K562 (cell line): ENCODE data around the gene MYO16. TPM values are rescaled to one million over a fixed set of nuclear protein-coding genes. Genes with fewer than 3 reads are reported as not detected.

ENCODE experiments used
- ATAC-seq: fragments of 200-7000 bp; cut with Tn5 transposase; 3 replicates; pipeline ENCODE4 v1.9.1; 2020; ENCODE audit warnings: moderate library complexity
- BruUV-seq: library from RNA; stranded (reverse); fragments of 400-500 nt; replicated peaks from 2 replicates; lab custom pipeline; 2021; lab: Mats Ljungman, UMichigan
- CTCF ChIA-PET: fragments of 300-600 bp; formaldehyde crosslinking; extraction: SDS; loops from one replicate; lab custom pipeline; 2021; ENCODE audit warnings: low intra/inter-chr PET ratio; lab: Yijun Ruan, JAX
- POLR2A ChIA-PET: fragments of 300-600, 350-650 bp; sonication (Branson Sonifier 250); formaldehyde crosslinking; extraction: SDS; loops from one replicate; lab custom pipeline; 2021; ENCODE audit warnings: antibody characterized with exemption, inconsistent platforms; lab: Yijun Ruan, JAX
- DNase-seq, 4 experiments: peaks; one replicate each; pipeline versions ENCODE4 v3.0.0 to v3.0.0-alpha.2; 2011 to 2018; ENCODE audit warnings: low spot score in 3 of 4, mixed read lengths in 3 of 4; ENCODE audit errors: extremely low read depth in 1 of 4
- FAIRE-seq: peaks from 2 replicates; lab custom pipeline; 2011; peaks lifted over from hg19 to GRCh38; lab: Jason Lieb, UNC
- H2AFZ ChIP-seq: 2 replicates; pipeline ENCODE4 v1.6.0; 2011; ENCODE audit warnings: low read depth, low read length, control low read depth, inconsistent platforms
- H3K27ac ChIP-seq: fragments of 200-600 bp; 3 replicates; pipeline ENCODE4 v1.8.0; 2011; ENCODE audit warnings: low read depth, mild to moderate bottlenecking, control low read depth, inconsistent platforms, low read length, moderate library complexity, mixed read lengths; ENCODE audit errors: extremely low read depth
- H3K27me3 ChIP-seq, 2 experiments: fragments of 300-600 bp in 1 of 2; 2 replicates in 1 of 2; 3 replicates in 1 of 2; pipeline versions ENCODE4 v1.6.0 to v1.8.0; 2011; ENCODE audit warnings: inconsistent platforms in 2 of 2, low read length in 2 of 2, mild to moderate bottlenecking in 1 of 2, mixed read lengths in 1 of 2, moderate library complexity in 1 of 2; ENCODE audit not compliant: control insufficient read depth in 2 of 2, insufficient read depth in 2 of 2
- H3K36me3 ChIP-seq: fragments of 300-600 bp; 3 replicates; pipeline ENCODE4 v1.8.0; 2011; ENCODE audit warnings: mild to moderate bottlenecking, low read length, inconsistent platforms; ENCODE audit not compliant: control insufficient read depth, insufficient read depth
- H3K4me1 ChIP-seq, 2 experiments: fragments of 200-600 bp in 1 of 2; replicated peaks in 1 of 2; 2 replicates in 1 of 2; 3 replicates in 1 of 2; pipeline versions ENCODE4 v1.5.1 to v1.8.0; 2011; ENCODE audit warnings: inconsistent platforms in 2 of 2, low read length in 2 of 2, mild to moderate bottlenecking in 1 of 2, mixed read lengths in 1 of 2, moderate library complexity in 1 of 2; ENCODE audit not compliant: control insufficient read depth in 2 of 2, insufficient read depth in 2 of 2
- H3K4me2 ChIP-seq: 2 replicates; pipeline ENCODE4 v1.6.1; 2011; ENCODE audit warnings: low read length, control low read depth, inconsistent platforms, mixed read lengths; ENCODE audit not compliant: insufficient read depth
- H3K4me3 ChIP-seq: fragments of 200-600 bp; sonication (generic), shearing (Covaris generic); 2 replicates; pipeline ENCODE4 v1.5.1; 2016; ENCODE audit warnings: control low read depth, inconsistent platforms
- H3K79me2 ChIP-seq: fragments of 200-600 bp; 3 replicates; pipeline ENCODE4 v1.8.0; 2011; ENCODE audit warnings: low read length, inconsistent platforms; ENCODE audit not compliant: control insufficient read depth, insufficient read depth
- H3K9ac ChIP-seq, 2 experiments: 2 replicates each; pipeline versions ENCODE4 v1.6.0 to v1.6.1; 2011; ENCODE audit warnings: low read depth in 2 of 2, low read length in 2 of 2, control low read depth in 1 of 2, inconsistent platforms in 1 of 2, mild to moderate bottlenecking in 1 of 2, mixed read lengths in 1 of 2; ENCODE audit not compliant: insufficient read depth in 1 of 2
- H3K9me1 ChIP-seq: one replicate; pipeline ENCODE4 v1.6.0; 2011; ENCODE audit warnings: inconsistent platforms, mild to moderate bottlenecking, low read length, moderate library complexity; ENCODE audit not compliant: control insufficient read depth, insufficient read depth
- H3K9me3 ChIP-seq: replicated peaks from 2 replicates; pipeline ENCODE4 v1.5.1; 2011; ENCODE audit warnings: low read depth, low read length, inconsistent platforms; ENCODE audit not compliant: control insufficient read depth, insufficient read depth
- H4K20me1 ChIP-seq: replicated peaks from 2 replicates; pipeline ENCODE4 v1.6.1; 2011; ENCODE audit warnings: low read length, inconsistent platforms, mixed read lengths; ENCODE audit not compliant: control insufficient read depth, insufficient read depth
- MAFF ChIP-seq: IDR thresholded peaks from 2 replicates; pipeline ENCODE4 v1.6.1; 2012; ENCODE audit warnings: low read length, improper control_type of control experiment
- MEIS2 ChIP-seq: fragments of 450-650 bp; IDR thresholded peaks from 2 replicates; pipeline ENCODE4 v1.6.1; 2014; ENCODE audit warnings: mild to moderate bottlenecking; ENCODE audit not compliant: partially characterized antibody
- NFATC3 ChIP-seq: fragments of 450-650 bp; IDR thresholded peaks from 2 replicates; pipeline ENCODE4 v1.6.1; 2017; ENCODE audit warnings: mild to moderate bottlenecking
- TARDBP ChIP-seq: fragments of 450-650 bp; IDR thresholded peaks from 2 replicates; pipeline ENCODE4 v1.6.1; 2016
- ZNF316 ChIP-seq: fragments of 450-650 bp; IDR thresholded peaks from 2 replicates; pipeline ENCODE4 v1.6.1; 2016
- WGBS: fragments of 100-300 bp; shearing (Covaris generic); methylation state at CpG from one replicate; pipeline ENCODE4 v1.1.6; 2016; ENCODE audit warnings: low coverage, mixed read lengths; ENCODE audit not compliant: insufficient coverage; ENCODE audit errors: missing lambda C conversion rate; 5-methylcytosine and 5-hydroxymethylcytosine counted together
- in situ Hi-C: fragments of 300-500 bp; cut with MboI; formaldehyde crosslinking; loops from 4 replicates; pipeline ENCODE4 v1.15.0; 2018; ENCODE audit warnings: inconsistent platforms, mixed read lengths
- intact Hi-C: fragments of 100-400 bp; cut with micrococcal nuclease; formaldehyde crosslinking; loops from 2 replicates; pipeline ENCODE4 v1.14.2; 2022
- polyA plus RNA-seq, 8 experiments: library from polyadenylated mRNA; depleted of rRNA in 4 of 8; stranded (reverse) in 5 of 8; unstranded in 3 of 8; fragments of >200 nt; fragmentation: Nextera tagmentation in 2 of 8; fragmentation: Illumina TruSeq in 1 of 8; extraction: Ambion mirVana in 2 of 8; extraction: Trizol in 1 of 8; gene quantifications; 2 replicates each; pipeline versions ENCODE4 v1.2.1 to v1.2.3, GENCODE V29; 2011 to 2014; ENCODE audit warnings: inconsistent platforms in 1 of 8, missing spikeins in 1 of 8
- total RNA-seq, 7 experiments: library from RNA; depleted of rRNA in 6 of 7; stranded (reverse); fragments of >200 nt in 6 of 7; fragmentation: Illumina TruSeq in 2 of 7; extraction: Trizol in 2 of 7; gene quantifications; 2 replicates each; pipeline versions ENCODE4 v1.2.1 to v1.2.3, GENCODE V29; 2011 to 2021; ENCODE audit warnings: low replicate concordance in 1 of 7
- TF ChIP-seq, protein P1 (sequence below): IDR thresholded peaks from 3 replicates; pipeline ENCODE4 v1.6.1; 2011; ENCODE audit warnings: borderline replicate concordance, mild to moderate bottlenecking, moderate library complexity; ENCODE audit not compliant: insufficient read length; ENCODE audit errors: extremely low read depth

MYO16 gene
- total and polyA plus RNA-seq, 9 of the 15 experiments (the other 6 are each of a cell fraction or from before 2014, with no cell fraction given), result 4.3 to 45.7 (median 12.1) TPM

- Histone ChIP-seq H3K4me1 (no peaks in the 10 kb centered on the region), H3K27ac (no peak overlapping the region), H2AFZ (no peak overlapping the region), H4K20me1 (no peaks in the 10 kb centered on the region), H3K4me3 (no peak overlapping the region), H3K27me3 (no peaks in the 10 kb centered on the region), H3K9ac (no peak overlapping the region), H3K4me2 (no peak overlapping the region), H3K9me3 (no peaks in the 10 kb centered on the region), H3K79me2 (no peaks in the 10 kb centered on the region), H3K36me3 (no peaks in the 10 kb centered on the region), H3K9me1 (no peaks in the 10 kb centered on the region)
- ATAC-seq (no peak), FAIRE-seq (no peak), DNase-seq (no peak)
- ChIA-PET POLR2A (no interaction called here), CTCF (no interaction called here)
- no TSS peak for BruUV-seq
- in situ Hi-C loops, result no loop called here
- intact Hi-C loops, result no loop called here
- 47% methylated on average over 7 of the region's 7 CpGs for WGBS
- TF ChIP-seq NFATC3 (no peak), MEIS2 (peak; percentile 13), TARDBP (no peak)
Observed at GRCh38 chr13:108621462-108621861, 7.9 kb upstream of the MYO16 start.

GRCh38 chr13:108624108-108624507, 5.3 kb upstream of the MYO16 start:
- Histone ChIP-seq H3K4me2 (no peak overlapping the region), H3K27ac (no peak overlapping the region), H3K4me1 (no peaks in the 10 kb centered on the region; a peak in 1 of 5 replicates), H3K4me3 (no peak overlapping the region), H2AFZ (no peak overlapping the region), H3K9me1 (no peaks in the 10 kb centered on the region), H4K20me1 (no peaks in the 10 kb centered on the region), H3K79me2 (no peaks in the 10 kb centered on the region), H3K9me3 (no peaks in the 10 kb centered on the region), H3K36me3 (no peaks in the 10 kb centered on the region), H3K27me3 (no peaks in the 10 kb centered on the region), H3K9ac (no peak overlapping the region)
- DNase-seq (no peak), ATAC-seq (no peak), FAIRE-seq (no peak)
- WGBS, result 56% methylated on average over 3 of the region's 3 CpGs
- intact Hi-C loops (no loop called here), in situ Hi-C loops (no loop called here)
- CTCF ChIA-PET, result no interaction called here
- no TSS peak for BruUV-seq
- POLR2A ChIA-PET, result no interaction called here
- TF ChIP-seq MAFF (peak; percentile 31; the same call in 1 of the 2 replicates), ZNF316 (peak; percentile 43; the same call in 1 of the 2 replicates)
- TF ChIP-seq, protein P1, sequence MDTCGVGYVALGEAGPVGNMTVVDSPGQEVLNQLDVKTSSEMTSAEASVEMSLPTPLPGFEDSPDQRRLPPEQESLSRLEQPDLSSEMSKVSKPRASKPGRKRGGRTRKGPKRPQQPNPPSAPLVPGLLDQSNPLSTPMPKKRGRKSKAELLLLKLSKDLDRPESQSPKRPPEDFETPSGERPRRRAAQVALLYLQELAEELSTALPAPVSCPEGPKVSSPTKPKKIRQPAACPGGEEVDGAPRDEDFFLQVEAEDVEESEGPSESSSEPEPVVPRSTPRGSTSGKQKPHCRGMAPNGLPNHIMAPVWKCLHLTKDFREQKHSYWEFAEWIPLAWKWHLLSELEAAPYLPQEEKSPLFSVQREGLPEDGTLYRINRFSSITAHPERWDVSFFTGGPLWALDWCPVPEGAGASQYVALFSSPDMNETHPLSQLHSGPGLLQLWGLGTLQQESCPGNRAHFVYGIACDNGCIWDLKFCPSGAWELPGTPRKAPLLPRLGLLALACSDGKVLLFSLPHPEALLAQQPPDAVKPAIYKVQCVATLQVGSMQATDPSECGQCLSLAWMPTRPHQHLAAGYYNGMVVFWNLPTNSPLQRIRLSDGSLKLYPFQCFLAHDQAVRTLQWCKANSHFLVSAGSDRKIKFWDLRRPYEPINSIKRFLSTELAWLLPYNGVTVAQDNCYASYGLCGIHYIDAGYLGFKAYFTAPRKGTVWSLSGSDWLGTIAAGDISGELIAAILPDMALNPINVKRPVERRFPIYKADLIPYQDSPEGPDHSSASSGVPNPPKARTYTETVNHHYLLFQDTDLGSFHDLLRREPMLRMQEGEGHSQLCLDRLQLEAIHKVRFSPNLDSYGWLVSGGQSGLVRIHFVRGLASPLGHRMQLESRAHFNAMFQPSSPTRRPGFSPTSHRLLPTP, result no peak
